ENCODE results near the gene ZNF536.

GRCh38 chr19:30419568-30420180, 47.5 kb downstream of the ZNF536 start:
- no peak for TF ChIP-seq CTCF (IDR thresholded peaks at IDR 0.05)
- no peak for TF ChIP-seq POLR2A (IDR thresholded peaks at IDR 0.05)
